Ovary (tissue), 9 donors: ENCODE data around the gene SIK3. TPM values are rescaled to one million over a fixed set of nuclear protein-coding genes. Genes with fewer than 3 reads are reported as not detected.

ENCODE experiments used
- DNase-seq, 5 donors: peaks; one replicate each; pipeline ENCODE4 v3.0.0-alpha.2; 2019 to 2020
- H3K27ac ChIP-seq, 2 donors: fragments of 200-600 bp; one replicate each; pipeline versions ENCODE4 v1.5.1 to v1.8.0; 2019 to 2022
- H3K27me3 ChIP-seq: fragments of 200-600 bp; one replicate; pipeline ENCODE4 v1.8.0; 2022
- H3K36me3 ChIP-seq: fragments of 200-600 bp; sonication (generic); one replicate; pipeline ENCODE4 v1.5.1; 2019
- H3K4me1 ChIP-seq: one replicate; pipeline ENCODE4 v1.8.1; 2013; ENCODE audit warnings: mild to moderate bottlenecking, moderate library complexity; ENCODE audit not compliant: insufficient read depth
- H3K4me3 ChIP-seq: fragments of 200-600 bp; sonication (generic); one replicate; pipeline ENCODE4 v1.5.1; 2017
- H3K9me3 ChIP-seq, 2 donors: fragments of 200-600 bp in 1 of 2; sonication (generic) in 1 of 2; one replicate each; pipeline versions ENCODE4 v1.5.1 to v1.8.1; 2013 to 2019; ENCODE audit warnings: mild to moderate bottlenecking in 1 of 2, moderate library complexity in 1 of 2
- CTCF ChIP-seq, 3 donors: fragments of 450-650 bp in 2 of 3; fragments of 200-600 bp in 1 of 3; IDR thresholded peaks; one replicate each; pipeline versions ENCODE4 v1.5.1 to v1.8.0; 2016 to 2022; ENCODE audit warnings: antibody characterized with exemption in 3 of 3, mild to moderate bottlenecking in 1 of 3
- EP300 ChIP-seq: sonication (generic); formaldehyde crosslinking; IDR thresholded peaks from one replicate; pipeline ENCODE4 v1.6.1; 2017; ENCODE audit warnings: antibody characterized with exemption
- POLR2A ChIP-seq: fragments of 450-650 bp; IDR thresholded peaks from one replicate; pipeline ENCODE4 v1.6.1; 2017; ENCODE audit warnings: antibody characterized with exemption, mild to moderate bottlenecking, moderate library complexity
- WGBS, 3 donors: extraction: QIAGEN DNeasy Blood & Tissue Kit in 1 of 3; methylation state at CpG; one replicate each; pipeline versions ENCODE4 v1.1.5 to v1.1.7; 2013 to 2017; 5-methylcytosine and 5-hydroxymethylcytosine counted together
- intact Hi-C, 4 donors: fragments of 100-400 bp; cut with DNase I; formaldehyde crosslinking; loops; one replicate each; pipeline versions ENCODE4 v1.11.0 to v1.15.1; 2022 to 2023
- polyA plus RNA-seq, 2 donors: library from polyadenylated mRNA; stranded (reverse); fragments of 200-250 nt in 1 of 2; fragments of 350-450 nt in 1 of 2; fragmentation: Illumina TruSeq in 1 of 2; extraction: RNeasy Lipid Tissue Mini Kit (QIAGEN cat#74804) in 1 of 2; gene quantifications; one replicate each; pipeline ENCODE4 v1.2.3, GENCODE V29; 2013 to 2014
- total RNA-seq, 7 donors: library from RNA; depleted of rRNA in 2 of 7; stranded (reverse); fragments of >200 nt in 2 of 7; fragmentation: NEBNext Ultra II Directional in 3 of 7; extraction: Animal tissue kit (Norgen Biotek cat#: 25700) in 3 of 7; gene quantifications; one replicate each; pipeline versions ENCODE4 v1.1.0 to v1.2.4, GENCODE V29; 2016 to 2023
- donor health status: DM: no; HTN: no; CAD: no; lungs with moderate emphysema.
- donor health status: DM: no; HTN: no; CAD: no.
- donor health status: Bipolar disorder and iron deficiency.
- donor health status: DM: yes; HTN: yes; CAD: no.
- donor health status: DM: no; HTN: no; CAD: no.
- donor health status: DM: yes; HTN: yes; CAD: no.

Gene SIK3
- total and polyA plus RNA-seq, 9 donors: 18.3 to 134 (median 56.2) TPM

- Histone ChIP-seq H3K4me3 (no peak overlapping the region), H3K27ac (no peak overlapping the region), H3K36me3 (no peaks in the 10 kb centered on the region), H3K27me3 (no peaks in the 10 kb centered on the region), H3K4me1 (peaks cover 9% of the 10 kb centered on the region), H3K9me3 (no peaks in the 10 kb centered on the region)
- intact Hi-C loops: no loop called here
- no peak for DNase-seq
- WGBS, 3 donors: 90 to 95% (median 91%) methylated on average over 1 of the region's 1 CpG
- TF ChIP-seq CTCF (IDR thresholded peaks at IDR 0.05) (no peak), EP300 (no peak), POLR2A (no peak)
Observed at GRCh38 chr11:117075186-117075585, 23.0 kb downstream of the SIK3 start.

GRCh38 chr11:117074119-117074518 is 24.1 kb downstream of the SIK3 start:
- peaks cover 9% of the 10 kb centered on the region for H3K4me1 ChIP-seq
- H3K9me3 ChIP-seq: no peaks in the 10 kb centered on the region
- TF ChIP-seq POLR2A (no peak), CTCF (IDR thresholded peaks at IDR 0.05) (no peak), EP300 (no peak)
- H3K36me3 ChIP-seq: no peaks in the 10 kb centered on the region
- no peak overlapping the region for H3K27ac ChIP-seq
- intact Hi-C loops: no loop called here
- H3K27me3 ChIP-seq: no peaks in the 10 kb centered on the region
- H3K4me3 ChIP-seq: no peak overlapping the region
- no peak for DNase-seq

- 43 to 63% (median 51%) methylated on average over 2 of the region's 2 CpGs for WGBS, 3 donors
- Histone ChIP-seq H3K27ac (no peak overlapping the region), H3K27me3 (no peaks in the 10 kb centered on the region)
Observed at GRCh38 chr11:117073539-117073938, 24.7 kb downstream of the SIK3 start.

GRCh38 chr11:117072517-117073461 is 25.4 kb downstream of the SIK3 start:
- Histone ChIP-seq H3K4me3 (no peak overlapping the region), H3K4me1 (peaks cover 9% of the 10 kb centered on the region), H3K27ac (no peak overlapping the region), H3K9me3 (no peaks in the 10 kb centered on the region), H3K36me3 (no peaks in the 10 kb centered on the region), H3K27me3 (no peaks in the 10 kb centered on the region)
- WGBS, 3 donors: 79 to 92% (median 82%) methylated on average over 5 of the region's 5 CpGs
- TF ChIP-seq EP300 (no peak), POLR2A (no peak), CTCF (IDR thresholded peaks at IDR 0.05) (no peak)
- no peak for DNase-seq
- intact Hi-C loops: no loop called here

More at GRCh38 chr11:117073539-117073938, 24.7 kb downstream of the SIK3 start:
- Histone ChIP-seq H3K4me1 (peaks cover 9% of the 10 kb centered on the region), H3K4me3 (no peak overlapping the region), H3K36me3 (no peaks in the 10 kb centered on the region), H3K9me3 (no peaks in the 10 kb centered on the region)
- no peak for TF ChIP-seq EP300
- no peak for TF ChIP-seq POLR2A
- no peak for TF ChIP-seq CTCF (IDR thresholded peaks at IDR 0.05)
- DNase-seq: no peak
- intact Hi-C loops: no loop called here
